ENCODE measurements around the gene NYNRIN. TPM values are rescaled to one million over a fixed set of nuclear protein-coding genes. Genes with fewer than 3 reads are reported as not detected.

NYNRIN gene
- total RNA-seq, 1 experiment from 2014 or later: 0.27 TPM

DNA sequence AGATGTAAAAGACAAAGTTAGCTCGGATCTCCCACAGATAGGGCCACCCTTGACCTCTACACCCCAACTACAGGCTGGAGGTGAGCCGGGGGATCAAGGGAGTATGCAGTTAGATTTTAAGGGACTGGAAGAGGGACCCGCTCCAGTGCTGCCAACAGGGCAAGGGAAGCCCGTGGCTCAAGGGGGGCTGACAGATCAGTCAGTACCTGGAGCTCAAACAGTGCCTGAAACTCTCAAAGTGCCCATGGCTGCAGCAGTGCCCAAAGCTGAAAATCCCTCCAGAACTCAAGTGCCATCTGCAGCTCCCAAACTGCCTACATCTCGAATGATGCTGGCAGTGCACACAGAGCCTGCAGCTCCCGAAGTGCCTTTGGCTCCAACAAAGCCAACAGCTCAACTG, 10.4 kb downstream of the NYNRIN start (continued):
- TF ChIP-seq, protein P1, sequence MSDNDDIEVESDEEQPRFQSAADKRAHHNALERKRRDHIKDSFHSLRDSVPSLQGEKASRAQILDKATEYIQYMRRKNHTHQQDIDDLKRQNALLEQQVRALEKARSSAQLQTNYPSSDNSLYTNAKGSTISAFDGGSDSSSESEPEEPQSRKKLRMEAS (IDR thresholded peaks at IDR 0.05): no peak

DNA sequence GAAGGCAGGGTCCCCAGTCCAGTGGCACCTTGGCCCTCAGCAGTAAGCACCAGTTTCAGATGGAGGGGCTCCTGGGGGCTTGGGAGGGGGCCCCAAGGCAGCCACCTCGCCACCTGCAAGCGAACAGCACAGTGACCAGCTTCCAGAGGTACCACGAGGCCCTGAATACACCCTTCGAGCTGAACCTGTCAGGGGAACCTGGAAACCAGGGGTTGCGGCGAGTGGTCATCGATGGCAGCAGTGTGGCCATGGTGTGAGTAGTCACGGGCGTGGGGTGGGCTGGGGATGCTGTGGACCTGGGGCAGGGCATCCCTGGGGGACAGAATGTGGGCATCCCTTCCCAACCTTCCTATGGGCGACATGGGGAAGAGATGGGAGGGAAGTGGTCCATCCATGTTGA, 11.2 kb downstream of the NYNRIN start:
- Histone ChIP-seq H3K9me2 (ENCODE audit: insufficient read depth) (no peaks in the 10 kb centered on the region), H3K36me3 (ENCODE audit: control insufficient read depth in 1 of 2, insufficient read depth in 2 of 2, low read length in 2 of 2) (no peaks in the 10 kb centered on the region), H3K79me2 (ENCODE audit: insufficient read depth, low read length) (no peaks in the 10 kb centered on the region), H3K27me3 (ENCODE audit: insufficient read depth, low read length) (no peaks in the 10 kb centered on the region), H3K4me3 (replicated peaks in 1 of 2; ENCODE audit: low read depth in 1 of 2, low read length in 2 of 2) (no peak overlapping the region), H3K27ac (ENCODE audit: low read depth, low read length) (no peak overlapping the region), H4K20me1 (ENCODE audit: insufficient read depth) (no peaks in the 10 kb centered on the region), H2AFZ (ENCODE audit: low read depth, low read length, poor library complexity, severe bottlenecking) (no peak overlapping the region), H3K4me2 (ENCODE audit: low read length) (no peak overlapping the region), H3K9me3 (ENCODE audit: control insufficient read depth in 1 of 2, insufficient read depth in 1 of 2, low read depth in 1 of 2, low read length in 2 of 2) (no peaks in the 10 kb centered on the region), H3K4me1 (ENCODE audit: control insufficient read depth in 1 of 2, insufficient read depth in 2 of 2, low read length in 2 of 2) (no peaks in the 10 kb centered on the region), H3K9ac (ENCODE audit: low read length) (no peak overlapping the region)
- intact Hi-C loops (cut with micrococcal nuclease): no loop called here
- ATAC-seq (no peak), DNase-seq (ENCODE audit: low read depth, low spot score) (no peak)
- TF ChIP-seq, protein P2, sequence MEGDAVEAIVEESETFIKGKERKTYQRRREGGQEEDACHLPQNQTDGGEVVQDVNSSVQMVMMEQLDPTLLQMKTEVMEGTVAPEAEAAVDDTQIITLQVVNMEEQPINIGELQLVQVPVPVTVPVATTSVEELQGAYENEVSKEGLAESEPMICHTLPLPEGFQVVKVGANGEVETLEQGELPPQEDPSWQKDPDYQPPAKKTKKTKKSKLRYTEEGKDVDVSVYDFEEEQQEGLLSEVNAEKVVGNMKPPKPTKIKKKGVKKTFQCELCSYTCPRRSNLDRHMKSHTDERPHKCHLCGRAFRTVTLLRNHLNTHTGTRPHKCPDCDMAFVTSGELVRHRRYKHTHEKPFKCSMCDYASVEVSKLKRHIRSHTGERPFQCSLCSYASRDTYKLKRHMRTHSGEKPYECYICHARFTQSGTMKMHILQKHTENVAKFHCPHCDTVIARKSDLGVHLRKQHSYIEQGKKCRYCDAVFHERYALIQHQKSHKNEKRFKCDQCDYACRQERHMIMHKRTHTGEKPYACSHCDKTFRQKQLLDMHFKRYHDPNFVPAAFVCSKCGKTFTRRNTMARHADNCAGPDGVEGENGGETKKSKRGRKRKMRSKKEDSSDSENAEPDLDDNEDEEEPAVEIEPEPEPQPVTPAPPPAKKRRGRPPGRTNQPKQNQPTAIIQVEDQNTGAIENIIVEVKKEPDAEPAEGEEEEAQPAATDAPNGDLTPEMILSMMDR (IDR thresholded peaks at IDR 0.05 in 2 of 3, conservative IDR thresholded peaks at IDR 0.05 in 1 of 3; ENCODE audit: borderline replicate concordance in 1 of 3, insufficient read depth in 1 of 3, low read depth in 2 of 3, low read length in 2 of 3): no peak
- TF ChIP-seq POLR2A (IDR thresholded peaks at IDR 0.05; ENCODE audit: borderline replicate concordance, extremely low read depth, insufficient read depth, insufficient read length) (no peak), ZFX (IDR thresholded peaks at IDR 0.05) (no peak), SP1 (IDR thresholded peaks at IDR 0.05; ENCODE audit: low read depth) (no peak), CEBPB (IDR thresholded peaks at IDR 0.05; ENCODE audit: low read depth) (no peak), EGR1 (IDR thresholded peaks at IDR 0.05; ENCODE audit: low read depth) (no peak), FOSL1 (IDR thresholded peaks at IDR 0.05; ENCODE audit: low read depth) (no peak), ZNF274 (IDR thresholded peaks at IDR 0.05; ENCODE audit: low read depth, low read length) (no peak), POLR2AphosphoS5 (IDR thresholded peaks at IDR 0.05; ENCODE audit: low read depth, low read length) (no peak), SRF (IDR thresholded peaks at IDR 0.05; ENCODE audit: low read depth) (no peak), TCF7L2 (IDR thresholded peaks at IDR 0.05; ENCODE audit: borderline replicate concordance, extremely low read depth, insufficient read depth, insufficient read length) (no peak), CBX3 (IDR thresholded peaks at IDR 0.05; ENCODE audit: low read depth) (no peak), JUND (IDR thresholded peaks at IDR 0.05) (no peak), SIN3A (IDR thresholded peaks at IDR 0.05; ENCODE audit: low read depth) (no peak), EZH2phosphoT487 (IDR thresholded peaks at IDR 0.05; ENCODE audit: borderline replicate concordance) (no peak), ELF1 (IDR thresholded peaks at IDR 0.05; ENCODE audit: borderline replicate concordance, low read depth) (no peak)
- TF ChIP-seq, protein P3, sequence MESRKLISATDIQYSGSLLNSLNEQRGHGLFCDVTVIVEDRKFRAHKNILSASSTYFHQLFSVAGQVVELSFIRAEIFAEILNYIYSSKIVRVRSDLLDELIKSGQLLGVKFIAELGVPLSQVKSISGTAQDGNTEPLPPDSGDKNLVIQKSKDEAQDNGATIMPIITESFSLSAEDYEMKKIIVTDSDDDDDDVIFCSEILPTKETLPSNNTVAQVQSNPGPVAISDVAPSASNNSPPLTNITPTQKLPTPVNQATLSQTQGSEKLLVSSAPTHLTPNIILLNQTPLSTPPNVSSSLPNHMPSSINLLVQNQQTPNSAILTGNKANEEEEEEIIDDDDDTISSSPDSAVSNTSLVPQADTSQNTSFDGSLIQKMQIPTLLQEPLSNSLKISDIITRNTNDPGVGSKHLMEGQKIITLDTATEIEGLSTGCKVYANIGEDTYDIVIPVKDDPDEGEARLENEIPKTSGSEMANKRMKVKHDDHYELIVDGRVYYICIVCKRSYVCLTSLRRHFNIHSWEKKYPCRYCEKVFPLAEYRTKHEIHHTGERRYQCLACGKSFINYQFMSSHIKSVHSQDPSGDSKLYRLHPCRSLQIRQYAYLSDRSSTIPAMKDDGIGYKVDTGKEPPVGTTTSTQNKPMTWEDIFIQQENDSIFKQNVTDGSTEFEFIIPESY (IDR thresholded peaks at IDR 0.05; ENCODE audit: extremely low read depth, insufficient replicate concordance, low read length): no peak
- TF ChIP-seq, protein P4, sequence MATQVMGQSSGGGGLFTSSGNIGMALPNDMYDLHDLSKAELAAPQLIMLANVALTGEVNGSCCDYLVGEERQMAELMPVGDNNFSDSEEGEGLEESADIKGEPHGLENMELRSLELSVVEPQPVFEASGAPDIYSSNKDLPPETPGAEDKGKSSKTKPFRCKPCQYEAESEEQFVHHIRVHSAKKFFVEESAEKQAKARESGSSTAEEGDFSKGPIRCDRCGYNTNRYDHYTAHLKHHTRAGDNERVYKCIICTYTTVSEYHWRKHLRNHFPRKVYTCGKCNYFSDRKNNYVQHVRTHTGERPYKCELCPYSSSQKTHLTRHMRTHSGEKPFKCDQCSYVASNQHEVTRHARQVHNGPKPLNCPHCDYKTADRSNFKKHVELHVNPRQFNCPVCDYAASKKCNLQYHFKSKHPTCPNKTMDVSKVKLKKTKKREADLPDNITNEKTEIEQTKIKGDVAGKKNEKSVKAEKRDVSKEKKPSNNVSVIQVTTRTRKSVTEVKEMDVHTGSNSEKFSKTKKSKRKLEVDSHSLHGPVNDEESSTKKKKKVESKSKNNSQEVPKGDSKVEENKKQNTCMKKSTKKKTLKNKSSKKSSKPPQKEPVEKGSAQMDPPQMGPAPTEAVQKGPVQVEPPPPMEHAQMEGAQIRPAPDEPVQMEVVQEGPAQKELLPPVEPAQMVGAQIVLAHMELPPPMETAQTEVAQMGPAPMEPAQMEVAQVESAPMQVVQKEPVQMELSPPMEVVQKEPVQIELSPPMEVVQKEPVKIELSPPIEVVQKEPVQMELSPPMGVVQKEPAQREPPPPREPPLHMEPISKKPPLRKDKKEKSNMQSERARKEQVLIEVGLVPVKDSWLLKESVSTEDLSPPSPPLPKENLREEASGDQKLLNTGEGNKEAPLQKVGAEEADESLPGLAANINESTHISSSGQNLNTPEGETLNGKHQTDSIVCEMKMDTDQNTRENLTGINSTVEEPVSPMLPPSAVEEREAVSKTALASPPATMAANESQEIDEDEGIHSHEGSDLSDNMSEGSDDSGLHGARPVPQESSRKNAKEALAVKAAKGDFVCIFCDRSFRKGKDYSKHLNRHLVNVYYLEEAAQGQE (IDR thresholded peaks at IDR 0.05; ENCODE audit: low read depth): no peak
- ChIA-PET RAD21 (ENCODE audit: low non-redundant PET in 1 of 2, low total read pairs in 2 of 2, uncharacterized antibody in 2 of 2, unreplicated experiment in 2 of 2) (no interaction called here), CTCF (interaction anchor here (1.5 to 3.5 kb wide), 3 partner anchors 20 to 76 kb away, joined by 5 to 11 read pairs (median 6); partner anchors contain the start of genes CBLN3 and KHNYN), POLR2A (no interaction called here)
- no TSS peak for BruUV-seq (replicated peaks)

All from HCT116 (cell line).